LNCaP clone FGC (cell line): ENCODE data around the gene AKNA.

ENCODE experiments used
- DNase-seq: peaks from one replicate; pipeline ENCODE4 v3.0.0-alpha.2; 2011; ENCODE audit warnings: low read depth
- H3K4me3 ChIP-seq: 2 replicates; pipeline ENCODE4 v1.5.1; 2011; ENCODE audit warnings: mild to moderate bottlenecking, low read depth, low read length, control low read depth
- CTCF ChIP-seq: IDR thresholded peaks from 2 replicates; pipeline ENCODE4 v1.5.1; 2012; ENCODE audit warnings: mild to moderate bottlenecking; ENCODE audit not compliant: control insufficient read depth, insufficient read depth; ENCODE audit errors: extremely low read depth

AKNA gene

GRCh38 chr9:114373960-114374730 lies 13.6 kb downstream of the AKNA start:
- no peak for DNase-seq
- no peak overlapping the region for H3K4me3 ChIP-seq
- no peak for TF ChIP-seq CTCF

- no peak for TF ChIP-seq CTCF
- no peak for DNase-seq
- H3K4me3 ChIP-seq = no peak overlapping the region
These were observed 14.8 kb downstream of the AKNA start for GRCh38 chr9:114372921-114373448.

- H3K4me3 ChIP-seq = no peak overlapping the region
- no peak for TF ChIP-seq CTCF
- no peak for DNase-seq
These were observed 15.5 kb downstream of the AKNA start for GRCh38 chr9:114371973-114372917.

- no peak for TF ChIP-seq CTCF
- no peak for DNase-seq
- no peak overlapping the region for H3K4me3 ChIP-seq
These were observed 16.3 kb downstream of the AKNA start for GRCh38 chr9:114371343-114371944.

- no peak for TF ChIP-seq CTCF
- DNase-seq = no peak
- H3K4me3 ChIP-seq = no peak overlapping the region
These were observed 16.8 kb downstream of the AKNA start for GRCh38 chr9:114370968-114371320.

GRCh38 chr9:114370251-114370967 lies 17.4 kb downstream of the AKNA start:
- no peak for DNase-seq
- TF ChIP-seq CTCF = no peak
- H3K4me3 ChIP-seq = no peak overlapping the region
